ENCODE results near the gene B4GALT7.
"Not testable (repeated sequence)": the region's sequence is repeated elsewhere in the genome, so short reads cannot be mapped to it uniquely, and the experiment has no call there.

The B4GALT7 gene

DNA sequence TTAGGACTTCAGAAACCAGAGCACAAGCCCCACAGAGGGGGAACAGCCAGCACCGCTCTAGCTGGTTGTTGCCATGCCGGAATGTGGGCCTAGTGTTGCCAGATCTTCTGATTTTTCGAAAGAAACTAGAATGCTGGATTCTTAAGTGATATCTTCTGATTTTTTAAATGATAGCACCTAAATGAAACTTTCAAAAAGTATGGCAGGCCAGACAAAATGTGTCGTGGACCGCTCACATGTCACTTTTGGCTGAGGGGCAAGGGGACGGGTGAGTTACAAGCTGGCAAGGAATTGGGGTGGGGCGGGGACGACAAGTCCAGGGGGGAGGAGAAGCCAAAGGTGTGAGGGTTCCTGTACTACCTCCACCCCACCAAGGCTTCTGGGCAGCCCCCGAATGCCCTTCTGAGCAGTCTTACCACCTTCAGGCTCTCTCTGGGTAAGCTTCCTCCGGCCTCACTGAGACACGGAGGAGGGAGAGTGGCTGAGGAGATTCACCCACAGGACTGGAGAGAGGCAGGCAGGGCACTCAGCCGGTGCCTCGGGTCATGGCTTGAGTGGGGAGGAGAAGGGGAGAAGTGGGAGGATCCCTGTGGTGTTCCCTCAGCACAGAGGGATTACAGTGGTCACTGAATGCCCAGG, 10.3 kb downstream of the B4GALT7 start:
- DNase-seq = no peak

DNA sequence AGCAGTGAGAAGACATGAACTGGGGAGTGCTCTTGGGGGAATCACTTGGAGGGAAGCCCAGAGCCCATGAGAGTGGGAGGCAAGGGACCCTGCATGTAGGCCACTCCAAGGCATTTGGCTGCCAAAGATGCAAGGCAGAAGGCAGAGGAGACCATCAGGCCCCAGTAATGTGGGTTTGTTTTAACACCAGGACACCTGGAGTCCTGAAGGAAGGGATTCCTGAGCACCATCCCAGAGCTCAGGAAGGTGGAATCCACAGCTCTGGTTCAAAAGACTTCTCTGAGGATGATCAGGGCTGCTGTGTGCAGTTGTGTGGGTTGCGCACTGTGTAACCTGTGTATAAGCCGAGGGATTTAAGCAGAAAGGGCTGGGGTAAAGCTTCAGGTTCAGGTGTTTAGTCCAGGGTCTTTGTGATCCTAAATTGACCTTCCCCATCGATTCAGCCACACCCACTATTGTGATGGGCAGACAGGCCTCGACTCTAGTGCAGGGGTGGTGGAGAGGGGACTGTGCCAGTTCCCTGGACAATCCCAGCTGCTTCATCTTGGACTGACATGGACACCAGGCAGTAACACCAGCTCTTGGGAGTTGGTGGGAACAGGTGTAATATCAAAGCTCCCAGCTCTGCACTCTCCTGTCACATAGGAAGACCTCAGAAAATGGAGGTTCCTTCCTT, 11.0 kb downstream of the B4GALT7 start:
- no peak for DNase-seq

DNA sequence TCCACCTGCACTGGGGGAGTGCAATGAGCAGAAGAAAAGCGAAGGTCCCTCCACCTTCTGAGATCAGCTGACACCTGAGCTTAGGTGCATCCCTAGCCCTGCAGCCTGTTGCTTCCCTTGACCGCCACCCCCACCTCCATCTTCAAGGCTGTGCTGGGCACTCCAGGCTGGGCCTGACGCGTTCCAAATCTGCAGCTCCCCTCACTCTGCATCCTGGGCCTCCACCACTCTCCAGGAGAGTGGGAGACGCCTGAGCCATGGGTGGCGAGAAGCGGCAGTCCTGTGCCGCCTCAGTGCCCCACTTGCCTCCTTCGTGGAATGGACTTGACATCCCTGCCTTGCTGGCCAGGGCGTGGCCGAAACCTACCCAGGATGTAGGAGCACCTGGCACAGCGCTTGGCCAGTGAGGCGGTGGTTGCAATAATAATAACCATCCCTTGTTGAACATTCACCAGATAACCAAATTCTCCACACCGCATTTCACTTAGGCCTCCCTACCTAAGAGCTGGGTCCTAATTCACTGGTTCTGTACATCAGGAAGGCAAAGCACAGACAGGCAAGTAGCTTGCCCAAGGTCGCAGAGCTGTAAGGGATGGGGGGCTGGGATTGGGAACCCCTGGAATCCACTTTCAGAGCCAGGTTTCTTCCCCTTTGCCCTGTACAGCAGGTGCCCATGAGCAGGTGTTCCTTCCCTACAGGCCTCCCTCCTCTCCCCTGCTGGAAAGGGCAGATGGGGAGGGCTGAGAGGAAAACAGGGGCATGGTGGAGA, 11.7 kb downstream of the B4GALT7 start:
- DNase-seq = no peak

DNA sequence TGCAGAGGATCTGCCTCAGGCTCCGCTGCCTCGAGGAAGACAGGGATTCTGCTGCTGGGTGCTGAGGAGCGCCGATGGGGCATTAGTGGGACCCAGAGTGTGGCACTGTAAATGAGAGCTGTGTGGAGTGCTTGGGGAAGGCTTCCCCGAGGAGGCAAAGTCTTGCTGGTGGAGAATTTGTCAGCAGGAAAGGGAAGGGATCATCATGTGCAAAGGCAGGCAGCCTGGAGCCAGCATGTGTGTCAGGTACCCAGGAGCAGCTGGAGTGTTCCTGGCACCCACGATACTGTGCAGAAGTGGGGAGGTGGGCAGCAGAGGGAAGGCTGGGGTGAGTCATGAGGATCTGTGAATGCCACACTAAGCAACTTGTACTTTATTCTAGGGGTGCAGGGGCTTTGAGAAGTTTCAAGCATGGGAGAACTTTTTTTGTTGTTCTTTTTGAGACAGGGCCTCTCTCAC, 12.3 kb downstream of the B4GALT7 start:
- DNase-seq = no peak

DNA sequence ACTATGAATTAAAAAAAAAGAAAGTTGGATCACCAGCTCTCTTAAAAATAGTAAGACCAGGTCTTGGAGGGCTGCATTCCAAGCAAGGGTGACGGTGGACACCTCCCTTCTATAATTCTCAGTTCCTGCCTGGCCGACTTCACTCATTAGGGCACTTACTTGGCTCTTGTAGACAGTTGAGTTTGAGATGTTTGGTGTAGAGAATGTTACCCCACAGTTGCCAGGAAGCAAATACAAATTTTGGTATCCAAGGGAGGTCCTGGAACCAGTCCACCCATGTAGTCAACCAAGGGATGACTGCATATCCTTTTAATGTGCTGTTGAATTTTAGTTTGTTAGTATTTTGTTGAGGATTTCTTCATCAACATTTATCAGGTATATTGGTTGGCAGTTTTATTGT, 20.6 kb downstream of the B4GALT7 start:
- DNase-seq = no peak

DNA sequence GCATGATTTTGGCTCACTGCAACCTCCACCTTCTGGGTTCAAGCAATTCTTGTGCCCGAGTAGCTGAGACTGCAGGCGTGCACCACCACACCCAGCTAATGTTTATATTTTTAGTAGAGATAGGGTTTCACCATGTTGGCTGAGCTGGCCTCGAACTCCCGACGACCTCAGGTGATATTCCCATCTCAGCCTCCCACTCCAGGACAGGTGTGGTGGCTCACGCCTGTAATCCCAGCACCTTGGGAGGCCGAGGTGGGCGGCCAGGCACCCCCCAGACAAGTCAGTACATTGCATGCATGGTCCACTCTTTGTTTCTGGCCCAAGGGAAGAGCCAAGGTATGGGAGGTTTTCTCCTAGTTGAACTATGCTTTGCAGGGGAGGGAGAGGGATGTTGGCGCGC, 24.2 kb downstream of the B4GALT7 start:
- DNase-seq = not testable (repeated sequence)

DNA sequence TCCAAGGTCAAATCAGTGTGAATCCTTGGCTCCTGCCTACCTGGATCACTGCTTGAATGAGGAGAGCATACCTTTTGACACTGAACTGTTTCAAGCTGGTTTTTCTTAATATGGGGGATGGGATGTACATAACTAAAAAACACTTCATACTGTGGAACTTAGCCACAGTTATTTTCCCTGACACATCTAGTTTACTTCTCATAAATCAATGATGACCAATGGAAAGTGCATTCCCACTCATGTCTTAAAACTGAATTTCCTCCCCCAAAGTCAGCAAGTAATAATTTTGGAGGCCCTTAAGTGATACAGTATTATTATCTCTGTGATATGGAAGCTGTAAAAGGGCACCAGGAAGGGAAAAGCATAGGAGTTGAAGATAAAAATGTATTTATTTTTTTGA, 30.3 kb downstream of the B4GALT7 start:
- DNase-seq = not testable (repeated sequence)

DNA sequence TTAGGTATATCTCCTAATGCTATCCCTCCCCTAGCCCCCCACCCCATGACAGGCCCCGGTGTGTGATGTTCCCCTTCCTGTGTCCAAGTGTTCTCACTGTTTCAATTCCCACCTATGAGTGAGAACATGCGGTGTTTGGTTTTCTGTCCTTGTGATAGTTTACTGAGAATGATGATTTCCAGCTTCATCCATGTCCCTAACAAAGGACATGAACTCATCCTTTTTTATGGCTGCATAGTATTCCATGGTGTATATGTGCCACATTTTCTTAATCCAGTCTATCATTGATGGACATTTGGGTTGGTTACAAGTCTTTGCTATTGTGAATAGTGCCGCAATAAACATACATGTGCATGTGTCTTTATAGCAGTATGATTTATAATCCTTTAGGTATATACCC, 35.0 kb downstream of the B4GALT7 start:
- DNase-seq = not testable (repeated sequence)

DNA sequence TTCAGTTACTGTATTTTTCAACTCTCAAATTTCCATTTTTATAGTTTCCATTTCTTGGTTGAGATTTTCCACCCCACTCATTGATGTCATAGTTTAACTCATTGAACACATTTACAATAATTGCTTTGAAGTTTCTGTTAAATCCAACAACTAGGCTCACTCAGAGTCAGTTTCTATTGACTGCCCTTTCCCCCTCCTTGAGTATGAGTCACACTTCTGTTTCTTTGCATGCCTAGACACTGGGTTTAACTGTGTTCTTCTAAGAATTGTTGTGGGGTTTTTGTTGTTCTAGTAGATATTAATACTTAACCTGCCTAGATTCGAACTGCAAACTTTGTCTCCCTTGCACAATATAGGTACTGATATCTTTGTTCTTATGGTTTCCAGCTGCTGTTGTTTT, 45.5 kb downstream of the B4GALT7 start:
- not testable (repeated sequence) for DNase-seq

DNA sequence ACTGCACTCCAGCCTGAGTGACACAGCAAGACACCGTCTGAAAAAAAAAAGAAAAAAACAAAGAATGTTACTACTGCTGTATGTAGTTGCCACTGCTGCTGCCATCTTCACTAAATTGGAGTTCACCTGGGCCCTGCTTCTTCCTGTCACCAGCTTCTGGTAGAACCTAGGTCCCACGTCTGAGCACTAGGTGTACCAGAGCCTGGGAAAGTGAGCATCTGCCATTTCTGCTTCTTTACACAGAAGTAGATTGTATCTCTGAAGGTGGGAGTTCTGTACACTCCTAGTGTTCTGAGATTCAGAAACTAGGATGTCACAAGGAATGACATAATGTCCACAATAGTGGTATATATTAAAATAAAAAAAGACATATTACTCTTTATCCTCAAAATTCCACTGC, 51.3 kb downstream of the B4GALT7 start:
- DNase-seq = not testable (repeated sequence)

DNA sequence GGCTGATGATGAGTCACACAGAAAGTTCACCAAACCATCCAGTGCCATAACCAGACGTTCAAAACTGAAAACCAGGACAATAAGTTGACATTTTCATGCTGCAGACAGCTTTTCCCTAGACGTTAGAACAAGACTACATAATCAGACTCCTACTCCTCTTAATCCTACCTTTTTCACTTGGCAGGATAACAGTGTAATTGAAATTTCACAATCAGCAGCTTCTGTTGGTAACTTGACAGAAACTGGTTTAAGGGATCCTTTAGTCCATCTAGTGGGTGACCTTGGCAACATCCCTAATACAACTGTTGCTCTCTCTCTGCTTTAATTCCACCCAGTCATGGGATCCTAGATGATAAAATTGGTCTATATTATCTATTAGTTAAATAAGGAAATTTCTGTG, 57.9 kb downstream of the B4GALT7 start:
- not testable (repeated sequence) for DNase-seq

DNA sequence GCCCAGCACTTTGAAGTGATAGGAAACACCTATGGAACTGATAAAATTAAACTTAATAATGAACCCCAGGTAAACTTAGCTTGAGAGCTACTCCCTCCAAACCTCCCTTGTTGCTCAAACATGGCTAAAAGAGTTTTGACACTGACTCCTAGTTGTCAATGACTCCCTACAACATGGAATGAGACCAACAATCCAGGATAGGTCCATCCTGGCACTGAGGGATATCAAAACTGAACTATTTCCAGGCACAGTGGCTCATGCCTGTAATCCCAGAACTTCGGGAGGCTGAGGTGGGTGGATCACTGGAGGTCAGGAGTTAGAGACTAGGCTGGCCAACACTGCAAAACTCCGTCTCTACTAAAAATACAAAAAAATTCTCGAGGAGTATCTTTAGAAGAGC, 58.6 kb downstream of the B4GALT7 start:
- DNase-seq = not testable (repeated sequence)
